Measurements from ENCODE around the gene TMEM244. TPM values are rescaled to one million over a fixed set of nuclear protein-coding genes. Genes with fewer than 3 reads are reported as not detected.

The TMEM244 gene
- total RNA-seq, 1 experiment from 2014 or later: not detected

GRCh38 chr6:129890164-129890563 is 29.0 kb upstream of the TMEM244 start:
- no peak overlapping the region for H3K4me3 Mint-ChIP-seq
- no peak for ATAC-seq
- TF ChIP-seq ATF3 (CRISPR knock-in tag; conservative IDR thresholded peaks at IDR 0.05) (no peak), TEAD1 (CRISPR knock-in tag; IDR thresholded peaks at IDR 0.05) (no peak), STAT6 (CRISPR knock-in tag; conservative IDR thresholded peaks at IDR 0.05; ENCODE audit: low read depth) (no peak), ZNF232 (CRISPR knock-in tag; IDR thresholded peaks at IDR 0.05) (no peak), FOXP1 (CRISPR knock-in tag; IDR thresholded peaks at IDR 0.05; ENCODE audit: borderline replicate concordance) (no peak), ZNF512 (CRISPR knock-in tag; IDR thresholded peaks at IDR 0.05; ENCODE audit: borderline replicate concordance) (no peak), ZNF219 (CRISPR knock-in tag; IDR thresholded peaks at IDR 0.05; ENCODE audit: borderline replicate concordance) (no peak), JUN (CRISPR knock-in tag; IDR thresholded peaks at IDR 0.05) (no peak), IRF2 (CRISPR knock-in tag; IDR thresholded peaks at IDR 0.05; ENCODE audit: borderline replicate concordance, low read depth) (no peak), ZNF425 (CRISPR knock-in tag; conservative IDR thresholded peaks at IDR 0.05) (no peak), MXD4 (CRISPR knock-in tag; IDR thresholded peaks at IDR 0.05; ENCODE audit: borderline replicate concordance) (no peak)
- no peaks in the 10 kb centered on the region for H3K27me3 Mint-ChIP-seq (ENCODE audit: low read depth)
- H3K27ac Mint-ChIP-seq: peak overlapping the region; percentile 44; the same call in 1 of the 2 replicates
- no peak for DNase-seq (ENCODE audit: low spot score)
- H3K9me3 Mint-ChIP-seq: no peaks in the 10 kb centered on the region
- H3K36me3 Mint-ChIP-seq: no peaks in the 10 kb centered on the region
- CTCF ChIA-PET: interaction anchor here (1.0 kb wide), 1 partner anchor 131 kb away, joined by 4 read pairs; no protein-coding TSS in a partner anchor
- no peaks in the 10 kb centered on the region for H3K4me1 Mint-ChIP-seq
- POLR2A ChIA-PET: no interaction called here

- no peaks in the 10 kb centered on the region for H3K36me3 Mint-ChIP-seq
- H3K27me3 Mint-ChIP-seq (ENCODE audit: low read depth): no peaks in the 10 kb centered on the region
- no peaks in the 10 kb centered on the region for H3K4me1 Mint-ChIP-seq
- DNase-seq (ENCODE audit: low spot score): no peak
- ChIA-PET POLR2A (no interaction called here), CTCF (interaction anchor here (1.0 kb wide), 1 partner anchor 132 kb away, joined by 4 read pairs; no protein-coding TSS in a partner anchor)
- no peak overlapping the region for H3K27ac Mint-ChIP-seq
- no peak overlapping the region for H3K4me3 Mint-ChIP-seq
- no peak for TF ChIP-seq MAX (CRISPR knock-in tag; IDR thresholded peaks at IDR 0.05)
- TF ChIP-seq MYBL2 (CRISPR knock-in tag; IDR thresholded peaks at IDR 0.05): no peak
- H3K9me3 Mint-ChIP-seq: no peaks in the 10 kb centered on the region
- ATAC-seq: no peak
Measured at GRCh38 chr6:129889580-129889979, 28.5 kb upstream of the TMEM244 start.

- no peaks in the 10 kb centered on the region; the same call in 1 of the 2 replicates for H3K27me3 Mint-ChIP-seq (ENCODE audit: low read depth)
- POLR2A ChIA-PET: no interaction called here
- DNase-seq (ENCODE audit: low spot score) (no peak), ATAC-seq (no peak)
- no peak overlapping the region for H3K4me3 Mint-ChIP-seq
- no peak overlapping the region for H3K27ac Mint-ChIP-seq
- H3K4me1 Mint-ChIP-seq: no peaks in the 10 kb centered on the region
- no peaks in the 10 kb centered on the region for H3K36me3 Mint-ChIP-seq
- H3K9me3 Mint-ChIP-seq: peaks cover 8% of the 10 kb centered on the region
- CTCF ChIA-PET: interaction anchor here (1.6 kb wide), 1 partner anchor 135 kb away, joined by 3 read pairs; no protein-coding TSS in a partner anchor
- TF ChIP-seq NR3C1 (CRISPR knock-in tag; conservative IDR thresholded peaks at IDR 0.05; ENCODE audit: low read depth): no peak
- no peak for TF ChIP-seq NR2C2 (CRISPR knock-in tag; IDR thresholded peaks at IDR 0.05)
- TF ChIP-seq TEAD4 (CRISPR knock-in tag; IDR thresholded peaks at IDR 0.05): no peak
- TF ChIP-seq PRRX2 (CRISPR knock-in tag; IDR thresholded peaks at IDR 0.05): no peak
- TF ChIP-seq IRF1 (CRISPR knock-in tag; IDR thresholded peaks at IDR 0.05): no peak
- TF ChIP-seq CREB1 (CRISPR knock-in tag; IDR thresholded peaks at IDR 0.05): no peak
- no peak for TF ChIP-seq ZNF317 (CRISPR knock-in tag; IDR thresholded peaks at IDR 0.05; ENCODE audit: borderline replicate concordance, low read depth)
- no peak for TF ChIP-seq ZNF423 (CRISPR knock-in tag; IDR thresholded peaks at IDR 0.05)
- no peak for TF ChIP-seq E2F1 (CRISPR knock-in tag; IDR thresholded peaks at IDR 0.05)
Measured at GRCh38 chr6:129886401-129887155, 25.5 kb upstream of the TMEM244 start.
